ENCODE results near the gene SLC23A3.
A peak's percentile ranks its signal among the peaks of the same experiment; 100 is the strongest.

SLC23A3 gene

DNA sequence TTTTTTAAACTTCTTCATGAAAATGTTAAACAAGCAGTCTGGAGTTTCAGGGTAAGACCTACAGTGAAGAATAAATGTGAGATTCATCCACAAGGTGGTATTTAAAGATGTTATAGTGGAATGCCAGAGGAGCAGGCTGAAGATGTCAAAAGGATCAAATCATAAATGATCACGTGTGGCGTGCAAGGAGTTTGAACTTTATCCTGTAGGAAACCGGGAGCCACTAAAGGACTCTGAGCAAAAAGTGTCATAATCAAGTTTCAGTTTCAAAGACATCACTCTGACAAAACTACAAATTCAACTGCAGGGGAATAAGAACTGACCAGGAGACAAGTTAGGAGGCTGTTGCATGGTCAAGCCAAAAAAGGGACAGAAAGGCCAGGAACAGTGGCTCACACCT lies 29.1 kb downstream of the SLC23A3 start:
- DNase-seq (ENCODE audit: low spot score) = no peak

DNA sequence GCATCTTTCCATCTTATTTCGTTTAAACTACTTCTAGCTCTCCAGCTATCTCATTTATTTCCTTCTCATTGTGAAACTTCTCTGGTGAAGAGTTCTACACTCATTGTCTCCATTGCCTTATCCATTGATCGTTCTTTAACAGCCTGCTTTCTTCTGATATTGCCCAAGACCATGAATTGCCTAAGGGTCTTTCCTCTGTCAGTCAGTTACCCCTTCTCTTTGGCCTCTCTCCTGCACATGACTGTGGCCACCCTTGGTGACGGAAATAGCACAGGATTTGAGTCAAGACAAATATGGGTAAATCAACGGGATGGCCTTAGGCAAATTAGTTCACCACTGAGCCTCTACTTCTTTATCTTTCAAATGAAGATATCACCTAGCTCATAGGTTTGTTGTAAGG lies 35.9 kb downstream of the SLC23A3 start:
- DNase-seq (ENCODE audit: low spot score) = no peak

DNA sequence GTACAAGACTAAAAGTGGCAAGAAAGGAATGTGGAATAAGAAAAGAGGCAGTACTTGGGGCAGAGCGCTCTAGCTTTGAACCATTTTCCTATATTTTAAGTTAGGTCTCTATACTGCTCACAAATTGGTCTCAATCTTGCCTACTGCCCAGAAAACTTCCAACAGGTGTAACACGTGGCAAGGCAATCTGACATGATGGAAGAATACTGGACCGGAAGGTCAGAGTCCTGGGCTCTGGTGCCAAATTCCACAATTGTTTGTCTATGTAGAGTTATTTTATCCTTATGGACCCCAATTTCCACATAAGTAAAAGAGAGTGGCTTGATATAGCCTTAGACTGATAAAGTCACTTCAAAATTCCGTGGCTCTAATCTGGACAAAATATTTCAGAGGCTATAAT lies 38.1 kb downstream of the SLC23A3 start:
- DNase-seq (ENCODE audit: low spot score) = no peak

DNA sequence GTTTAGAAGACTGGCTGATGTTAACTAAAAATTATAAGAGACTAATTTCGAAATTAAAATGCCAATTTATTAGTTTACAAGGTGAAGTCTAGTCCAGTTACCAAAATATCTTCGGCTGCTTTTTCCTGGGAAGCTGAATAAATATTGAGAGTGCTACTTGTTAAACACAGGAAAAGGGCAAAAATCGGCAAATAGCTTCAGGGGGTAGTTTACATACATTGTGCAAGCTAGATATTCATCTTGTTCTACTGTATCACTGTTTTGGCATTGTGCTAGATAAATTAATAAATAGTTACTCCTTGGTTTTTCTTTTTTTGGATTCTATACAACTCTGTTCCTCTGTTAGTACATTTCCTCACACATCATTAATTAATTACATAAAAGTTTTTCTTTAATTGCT lies 38.5 kb downstream of the SLC23A3 start:
- no peak for DNase-seq (ENCODE audit: low spot score)

DNA sequence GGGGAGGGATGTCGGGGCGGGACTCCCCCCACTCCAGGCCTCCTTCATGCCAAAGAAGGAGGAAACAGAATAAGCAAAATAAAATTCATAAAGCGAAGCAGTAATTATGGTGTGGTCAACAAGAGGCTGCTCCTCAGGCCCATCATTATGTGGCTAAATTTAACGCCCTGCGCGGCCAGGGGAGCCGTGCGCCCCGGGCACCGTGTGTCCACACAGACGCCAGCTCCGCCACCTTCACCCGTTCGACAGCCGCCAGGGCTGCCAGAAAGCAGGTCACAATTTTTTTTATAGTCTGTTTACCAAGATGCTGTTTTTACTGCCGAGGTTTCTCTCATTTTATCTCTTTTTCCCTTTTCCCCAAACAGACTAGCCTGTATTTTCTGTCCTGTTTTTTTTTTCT lies 40.2 kb downstream of the SLC23A3 start:
- no peak for DNase-seq (ENCODE audit: low spot score)

DNA sequence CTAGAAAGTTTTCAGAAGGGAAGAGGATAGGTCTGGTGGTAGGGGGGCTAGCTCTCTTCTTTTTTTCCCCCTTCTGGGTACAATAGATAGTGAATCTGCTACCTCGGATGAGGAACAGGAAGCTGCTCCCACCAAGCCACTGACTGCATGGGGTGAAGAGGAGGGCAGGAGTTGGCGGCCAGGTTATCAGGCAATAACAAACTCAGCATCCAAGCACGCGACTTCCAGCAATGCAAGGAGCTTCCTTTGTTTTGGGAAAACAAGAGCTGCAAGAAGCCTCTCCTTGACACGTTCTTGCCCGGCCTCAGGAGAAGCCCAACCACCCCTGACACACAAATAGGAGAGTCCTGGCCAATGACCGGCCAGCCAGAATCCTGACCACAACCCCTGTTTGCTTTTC lies 41.4 kb downstream of the SLC23A3 start:
- no peak for DNase-seq (ENCODE audit: low spot score)

DNA sequence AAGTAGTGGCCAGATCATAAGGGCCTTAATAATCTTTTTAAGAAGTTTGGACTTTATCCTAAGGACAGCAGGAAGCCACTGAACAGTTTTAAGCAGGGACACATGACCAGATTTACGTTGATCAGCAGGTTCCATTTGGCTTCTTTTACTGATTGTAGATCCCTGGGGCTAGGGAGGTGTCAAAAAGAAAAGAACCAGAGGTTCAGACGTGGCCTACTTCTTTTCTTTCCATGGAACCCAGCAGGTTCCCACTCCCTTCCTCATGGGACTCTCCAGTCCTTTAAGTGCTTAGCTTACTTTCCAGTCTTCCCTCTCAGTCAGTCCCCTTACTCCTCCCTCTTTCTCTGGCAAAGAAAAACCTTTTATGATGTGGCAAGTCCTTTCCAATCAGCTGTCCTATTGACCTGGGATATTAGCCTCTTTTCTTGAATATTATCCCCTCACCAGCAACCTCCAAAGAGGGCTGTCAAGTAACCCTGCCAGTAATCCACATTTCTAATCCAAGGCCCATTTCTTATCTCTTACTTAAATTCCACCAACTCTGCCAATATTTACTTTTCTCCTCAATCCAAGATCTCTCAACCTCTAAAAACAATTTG lies 42.7 kb downstream of the SLC23A3 start:
- no peak for DNase-seq (ENCODE audit: low spot score)

DNA sequence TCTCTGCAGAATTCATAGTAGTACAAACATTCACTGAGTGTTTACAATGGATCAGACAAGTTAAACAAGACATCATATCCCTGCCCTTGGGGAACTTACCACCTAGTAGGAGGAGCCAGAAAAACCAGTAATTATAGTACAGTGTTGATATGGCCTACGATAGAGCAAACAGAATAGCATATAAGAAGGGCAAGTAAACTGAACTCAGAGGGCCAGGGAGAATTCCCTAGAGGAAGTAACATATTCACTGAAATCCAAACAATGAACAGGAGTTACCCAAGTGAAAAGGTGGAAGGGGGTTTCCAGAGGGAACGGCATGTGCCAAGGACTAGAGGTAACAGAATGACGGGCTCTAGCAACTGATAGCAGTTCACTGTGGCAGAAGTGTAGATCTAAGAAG lies 43.3 kb downstream of the SLC23A3 start:
- no peak for DNase-seq (ENCODE audit: low spot score)

DNA sequence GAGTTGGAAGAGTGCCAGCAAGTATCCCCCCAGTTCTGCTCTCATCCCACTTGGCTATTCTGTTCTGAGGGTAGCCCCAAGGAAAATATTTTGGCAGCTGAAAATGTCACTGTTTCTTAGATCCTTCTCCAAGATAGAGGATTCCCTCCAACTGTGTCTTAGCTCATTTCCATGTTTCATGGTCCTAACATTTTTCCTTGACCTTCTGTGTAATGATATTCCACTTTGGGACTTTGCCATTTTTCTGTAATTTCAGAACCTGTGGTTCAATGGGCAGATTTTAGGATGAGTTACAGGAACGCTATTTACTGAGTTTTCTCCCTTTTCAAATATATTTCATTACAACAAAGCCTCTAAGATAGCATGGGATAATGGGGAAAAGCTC lies 44.0 kb downstream of the SLC23A3 start:
- DNase-seq (ENCODE audit: low spot score) = no peak

DNA sequence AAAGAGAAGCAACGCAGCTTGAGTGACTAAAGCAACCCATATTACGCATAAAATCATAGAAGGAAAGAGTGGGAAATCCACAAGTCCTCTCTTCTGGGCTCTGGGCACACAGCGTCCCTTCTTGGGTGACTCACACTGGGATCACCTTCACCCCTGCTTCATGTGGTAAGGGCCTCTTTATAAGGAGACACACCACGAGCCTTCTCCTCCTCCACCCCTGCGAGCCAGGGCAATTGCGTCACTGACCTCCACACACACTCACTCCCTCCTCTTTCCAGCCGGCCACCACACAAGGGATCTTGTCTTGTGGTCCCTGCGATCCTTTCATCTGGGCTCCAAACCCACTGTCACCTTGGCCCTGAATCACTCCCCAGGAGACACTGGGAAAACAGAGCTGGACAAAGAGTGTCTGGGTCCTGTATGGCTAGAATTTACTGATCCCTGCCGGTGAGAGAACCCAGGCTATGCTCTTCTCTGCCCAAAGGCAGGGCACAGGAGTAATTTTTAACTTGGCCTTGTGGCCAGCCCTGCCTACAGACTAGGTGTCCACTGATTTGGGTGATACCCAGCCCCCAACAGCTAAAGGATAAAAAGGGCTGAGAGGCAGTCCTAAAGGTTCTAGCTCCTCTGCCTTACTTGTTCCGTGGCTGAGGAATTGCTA lies 44.5 kb downstream of the SLC23A3 start:
- DNase-seq (ENCODE audit: low spot score) = peak; percentile 83

DNA sequence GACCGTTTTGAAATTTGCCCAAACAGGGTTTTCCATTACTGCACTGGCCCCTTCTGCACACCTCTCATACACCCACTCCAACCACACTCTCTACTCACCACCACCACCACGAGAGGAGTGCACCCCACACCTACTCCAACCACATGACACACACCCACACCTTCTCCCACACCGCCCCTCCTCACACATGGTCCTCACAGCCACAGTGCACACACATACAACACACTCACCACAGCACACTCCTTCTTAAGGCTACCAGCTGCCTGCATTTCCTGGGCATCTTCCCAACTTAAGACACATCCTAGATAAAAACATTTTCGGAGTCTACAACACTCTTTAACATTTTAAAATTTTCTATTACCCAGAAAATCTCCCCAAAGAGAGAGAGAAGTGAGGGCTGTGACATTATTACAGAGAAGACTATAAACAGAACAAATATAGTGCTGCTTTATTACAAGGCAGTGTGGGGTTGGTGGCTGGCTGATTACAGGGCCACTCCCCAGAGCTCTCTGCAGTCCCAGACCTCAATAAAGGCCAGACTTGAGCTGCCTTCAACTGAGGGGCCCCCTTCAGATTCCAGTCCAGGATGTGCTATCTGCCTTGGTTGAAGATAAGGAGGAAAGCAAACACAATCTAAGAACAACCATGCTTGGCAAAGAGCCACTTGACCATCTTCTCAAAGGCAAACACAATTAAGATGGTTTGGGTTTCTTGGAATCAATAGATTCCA lies 45.3 kb downstream of the SLC23A3 start:
- peak; percentile 33 for DNase-seq (ENCODE audit: low spot score)

DNA sequence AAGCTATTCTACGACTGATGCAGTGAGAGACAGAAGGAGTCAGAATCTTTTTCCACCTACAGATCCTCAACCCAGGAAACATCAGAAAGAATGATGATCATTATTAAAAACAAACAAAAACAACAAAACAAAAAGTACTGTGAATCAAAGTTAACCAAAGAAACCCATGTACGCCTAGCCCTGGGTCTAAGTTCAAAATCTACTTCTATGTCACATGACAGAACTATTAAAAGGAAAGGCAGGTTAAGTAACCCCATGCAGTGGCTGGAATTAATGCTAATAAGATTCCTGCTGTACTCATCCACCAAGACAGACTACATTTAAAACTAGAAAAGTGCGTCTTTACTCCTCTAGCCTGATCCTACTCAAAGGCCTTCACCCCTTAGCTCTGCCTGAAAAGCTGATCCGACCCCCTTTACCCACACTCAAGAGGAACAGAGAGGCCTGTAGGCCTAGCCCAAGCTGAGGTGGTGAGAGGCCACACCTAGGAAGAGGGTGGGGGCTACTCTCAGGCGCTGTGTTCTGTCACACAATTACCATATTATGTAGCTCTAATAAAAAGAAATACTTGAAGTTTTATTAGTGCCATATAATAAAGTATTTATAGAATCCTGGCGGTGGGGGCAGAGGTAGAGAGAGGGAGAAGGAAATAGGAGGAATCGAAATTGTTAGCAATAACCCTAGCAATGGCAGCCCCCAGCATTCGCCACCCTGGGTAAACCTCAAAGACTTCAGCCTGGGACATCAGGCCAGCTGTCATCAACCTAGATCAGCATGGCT lies 46.3 kb downstream of the SLC23A3 start:
- DNase-seq (ENCODE audit: low spot score) = no peak

DNA sequence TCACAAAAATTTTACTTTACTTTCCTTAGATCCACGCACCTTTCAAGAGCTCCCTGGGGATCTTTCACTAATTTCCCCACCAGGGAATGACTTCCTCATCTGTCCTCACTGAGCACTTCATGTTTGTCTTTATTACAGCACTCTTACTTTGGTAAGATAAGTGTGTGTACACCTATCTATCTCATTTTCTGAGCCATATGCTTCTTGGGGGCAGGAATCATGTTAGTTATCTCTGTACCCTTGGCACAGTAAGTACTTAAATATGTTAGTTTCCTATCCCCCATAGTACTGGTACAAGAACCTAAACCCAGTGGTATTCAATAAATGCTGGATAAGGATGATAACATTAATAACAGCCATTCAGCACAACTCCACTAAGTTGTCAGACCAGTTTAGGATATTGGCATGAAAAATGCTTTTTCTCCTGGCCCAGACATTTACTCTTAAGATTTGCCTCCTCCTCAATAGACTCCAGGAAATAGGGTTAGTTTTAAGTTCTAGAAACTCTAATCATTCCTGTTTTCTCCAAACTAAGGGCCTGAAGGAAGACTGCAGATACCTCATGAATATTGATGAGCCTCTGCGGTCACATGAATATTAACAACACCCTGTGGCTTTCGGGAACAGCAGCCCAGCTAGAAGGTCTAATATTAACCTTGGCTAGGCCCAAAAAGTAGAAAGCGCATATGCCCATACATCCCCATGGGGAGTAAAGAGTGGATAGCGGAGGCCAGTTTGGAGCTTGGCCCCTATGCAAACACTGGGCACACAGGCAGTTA lies 47.4 kb downstream of the SLC23A3 start:
- DNase-seq (ENCODE audit: low spot score) = no peak

DNA sequence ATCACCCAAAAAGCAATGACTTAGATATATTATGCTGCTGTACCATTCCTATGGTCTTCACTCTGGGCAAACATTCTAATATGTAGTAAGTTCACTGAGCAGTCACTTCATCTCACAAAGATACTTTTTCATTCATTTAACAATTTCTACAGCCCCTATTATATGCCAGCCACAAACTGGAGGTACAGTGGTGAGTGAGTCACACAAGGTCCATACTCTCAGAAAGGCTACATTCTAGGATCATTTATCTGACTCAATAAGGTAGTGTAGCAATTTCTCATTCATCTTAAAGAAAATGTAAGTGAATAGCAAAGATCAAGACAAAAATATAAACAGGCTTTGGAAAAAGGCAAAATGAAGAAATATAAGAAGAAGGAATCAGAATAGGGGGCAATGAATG lies 49.7 kb downstream of the SLC23A3 start:
- no peak for DNase-seq (ENCODE audit: low spot score)

DNA sequence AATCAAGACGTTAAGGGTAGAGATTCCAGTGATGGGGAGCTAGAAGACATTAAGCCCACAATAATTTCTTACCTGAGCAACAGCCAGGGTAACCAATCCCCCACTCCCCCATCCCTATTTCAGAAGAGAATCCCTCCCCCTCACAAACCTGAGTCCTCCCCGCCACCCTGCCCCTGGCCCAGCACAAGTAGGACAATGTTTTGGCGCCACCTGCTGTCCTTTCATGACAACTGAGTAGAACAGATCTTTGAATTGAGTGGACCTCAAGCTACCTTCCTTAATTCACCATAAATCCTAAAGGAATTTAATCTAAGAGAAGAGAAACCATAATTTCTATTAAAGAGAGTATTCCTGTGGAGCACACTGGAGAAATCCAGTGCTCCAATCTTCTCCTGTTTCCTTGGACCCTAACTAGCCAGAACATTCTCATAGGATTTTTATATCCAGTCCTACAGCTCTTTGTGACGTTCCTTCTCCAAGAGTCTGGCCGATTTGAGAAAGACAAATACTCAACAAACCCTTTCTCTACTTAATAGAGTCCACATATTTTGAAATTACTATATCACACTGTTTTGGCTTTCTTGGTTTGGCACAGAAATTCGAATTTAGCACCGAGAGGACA lies 50.3 kb downstream of the SLC23A3 start:
- peak; percentile 57 for DNase-seq (ENCODE audit: low spot score)

DNA sequence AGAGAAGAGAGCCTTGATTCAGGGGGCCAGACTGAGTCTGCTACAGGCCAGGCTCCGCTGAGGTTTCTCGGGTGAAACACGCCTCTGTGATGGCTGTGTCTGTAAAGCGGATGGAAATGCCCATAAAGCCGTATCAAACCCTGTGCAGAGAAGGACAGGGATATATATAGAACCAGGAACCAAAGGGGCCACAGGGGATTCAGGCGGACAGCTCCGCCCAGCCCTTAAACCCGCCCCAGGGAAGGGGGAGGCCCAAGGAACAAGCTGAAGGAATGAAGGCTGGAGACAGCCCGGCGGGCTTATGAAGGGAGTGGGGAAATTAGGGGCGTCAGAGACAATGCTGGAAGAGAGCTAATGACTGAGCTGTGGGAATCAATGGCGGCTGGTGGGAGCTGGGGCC lies 51.3 kb downstream of the SLC23A3 start:
- DNase-seq (ENCODE audit: low spot score) = no peak

DNA sequence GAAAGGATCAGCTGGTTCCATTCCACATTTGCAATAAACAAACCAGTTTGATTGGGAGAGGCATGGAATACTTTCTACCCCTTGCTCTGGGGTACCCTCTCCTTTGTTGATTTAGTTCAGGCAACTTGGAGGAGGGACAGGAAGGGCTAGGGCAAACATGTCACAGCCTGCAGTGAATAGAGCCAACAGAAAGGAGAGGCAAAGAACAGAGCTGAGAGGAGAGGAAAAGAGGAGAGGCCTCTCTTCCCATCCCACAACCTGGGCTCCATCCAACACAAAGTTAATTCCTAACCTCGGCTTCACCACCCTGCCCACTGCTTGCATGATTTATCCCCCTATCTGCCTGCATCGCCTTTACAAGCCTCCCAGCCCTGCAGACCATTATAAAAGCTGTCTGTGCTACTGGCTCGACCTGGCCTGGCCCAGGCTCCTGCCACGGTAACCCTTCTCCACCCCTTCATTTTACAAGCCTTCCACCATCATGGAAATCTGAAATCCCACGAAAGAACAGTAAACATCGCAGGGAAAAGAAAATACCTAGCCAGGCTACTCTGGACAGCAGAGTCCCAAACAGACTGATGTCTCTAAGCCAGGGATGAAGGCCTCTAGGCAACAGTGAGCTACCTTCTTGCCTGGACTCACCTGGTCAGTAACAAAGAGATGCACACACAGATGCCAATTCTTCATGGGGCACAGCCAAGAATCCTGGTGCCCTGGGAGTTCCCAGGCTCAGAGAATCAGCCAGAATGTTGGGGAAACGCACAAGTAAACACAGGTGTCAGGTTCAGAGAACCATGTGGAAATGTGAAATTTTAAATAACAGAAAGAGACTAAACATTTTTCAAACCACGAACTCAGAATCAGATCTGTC lies 52.8 kb downstream of the SLC23A3 start:
- DNase-seq (ENCODE audit: low spot score) = no peak

DNA sequence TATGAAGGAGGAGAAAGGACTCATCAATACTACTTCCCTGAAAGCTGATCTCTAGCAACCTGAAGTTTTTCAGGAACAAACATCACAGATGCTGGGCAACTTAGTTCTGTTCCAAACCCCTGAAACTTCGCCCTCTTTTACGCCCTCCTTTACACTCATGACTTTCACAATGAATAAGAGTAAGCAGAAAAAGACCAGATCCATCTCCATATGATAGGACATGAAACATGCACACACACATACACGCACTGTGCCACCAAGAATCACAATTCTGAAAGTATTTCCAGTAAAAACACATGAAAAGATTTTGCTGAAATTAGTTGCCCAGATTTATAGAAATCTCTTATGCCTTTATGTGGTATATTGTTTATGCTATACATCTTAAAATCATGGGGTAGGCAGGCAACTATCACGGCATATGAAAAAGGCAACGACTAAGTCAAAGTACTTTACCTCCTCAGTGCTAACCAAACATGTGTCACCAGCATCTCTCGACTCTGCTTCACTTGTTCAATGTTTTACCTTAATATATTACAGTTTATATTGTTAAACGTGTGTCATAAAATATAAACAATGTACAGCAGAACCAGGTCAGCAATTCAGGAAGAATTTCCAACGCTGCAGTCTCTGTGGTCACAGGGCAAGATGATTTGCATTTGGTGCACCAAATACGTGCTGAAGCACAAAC lies 57.0 kb downstream of the SLC23A3 start:
- DNase-seq (ENCODE audit: low spot score) = no peak

DNA sequence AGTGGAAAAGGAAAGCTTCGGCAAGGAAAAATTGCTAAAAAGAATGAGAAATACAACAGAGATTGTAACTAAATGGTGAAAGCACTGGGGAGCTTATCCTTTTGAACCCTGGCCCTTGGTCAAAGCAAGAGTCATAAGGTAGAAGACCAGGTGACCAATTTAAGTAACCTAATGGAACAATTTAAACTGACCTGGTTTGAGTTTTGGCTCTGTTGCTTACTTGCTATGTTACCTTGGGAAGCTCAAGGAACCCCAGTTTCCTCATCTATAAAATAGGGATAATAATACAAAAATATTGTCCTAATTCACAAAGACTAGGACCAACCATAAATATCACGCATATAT lies 57.8 kb downstream of the SLC23A3 start:
- DNase-seq (ENCODE audit: low spot score) = no peak

All from AG08396 (cell line).